Psoas muscle (tissue), 8 donors: ENCODE results near the gene CDC16. TPM values are rescaled to one million over a fixed set of nuclear protein-coding genes. Genes with fewer than 3 reads are reported as not detected.
A peak's percentile ranks its signal among the peaks of the same experiment; 100 is the strongest.
"Not testable (repeated sequence)": the region's sequence is repeated elsewhere in the genome, so short reads cannot be mapped to it uniquely, and the experiment has no call there.

Experiments used
- ATAC-seq, 4 donors: fragments of 200-7000 bp; cut with Tn5 transposase; one replicate each; pipeline ENCODE4 v1.9.1; 2020; ENCODE audit warnings: moderate library complexity in 3 of 4, mild to moderate bottlenecking in 2 of 4
- DNase-seq, 2 donors: peaks; one replicate each; pipeline ENCODE4 v3.0.0-alpha.2; 2020
- H3K27ac ChIP-seq: fragments of 200-600 bp; one replicate; pipeline ENCODE4 v1.8.0; 2022
- H3K27me3 ChIP-seq, 3 donors: fragments of 200-600 bp in 1 of 3; one replicate each; pipeline versions ENCODE4 v1.6.1 to v1.8.0; 2013 to 2022; ENCODE audit warnings: low read length in 2 of 3, mild to moderate bottlenecking in 2 of 3, moderate library complexity in 1 of 3; ENCODE audit not compliant: insufficient read depth in 3 of 3
- H3K36me3 ChIP-seq, 2 donors: fragments of 200-600 bp in 1 of 2; one replicate each; pipeline versions ENCODE4 v1.6.1 to v1.8.0; 2013 to 2022; ENCODE audit warnings: low read depth in 1 of 2, mild to moderate bottlenecking in 1 of 2, moderate library complexity in 1 of 2; ENCODE audit not compliant: insufficient read depth in 1 of 2
- H3K4me1 ChIP-seq: fragments of 200-600 bp; one replicate; pipeline ENCODE4 v1.8.0; 2022
- H3K4me3 ChIP-seq: fragments of 200-600 bp; one replicate; pipeline ENCODE4 v1.8.0; 2022; ENCODE audit warnings: mild to moderate bottlenecking
- H3K9me3 ChIP-seq: fragments of 200-600 bp; one replicate; pipeline ENCODE4 v1.8.0; 2022
- CTCF ChIP-seq: fragments of 200-600 bp; IDR thresholded peaks from one replicate; pipeline ENCODE4 v1.8.0; 2022; ENCODE audit warnings: antibody characterized with exemption
- WGBS, 3 donors: extraction: QIAGEN DNeasy Blood & Tissue Kit; methylation state at CpG; one replicate each; pipeline versions ENCODE4 v1.1.6 to v1.1.7; 2013; 5-methylcytosine and 5-hydroxymethylcytosine counted together
- intact Hi-C, 2 donors: fragments of 100-400 bp; cut with DNase I; formaldehyde crosslinking; loops; one replicate each; pipeline versions ENCODE4 v1.11.0 to v1.14.2; 2022
- polyA plus RNA-seq, 3 donors: library from polyadenylated mRNA; stranded (reverse); fragments of 200-250 nt; gene quantifications; one replicate each; pipeline ENCODE4 v1.2.3, GENCODE V29; 2013
- total RNA-seq, 4 donors: library from RNA; stranded (reverse); fragmentation: NEBNext Ultra II Directional in 2 of 4; extraction: Animal tissue kit (Norgen Biotek cat#: 25700) in 2 of 4; gene quantifications; one replicate each; pipeline versions ENCODE4 v1.2.1 to v1.2.4, GENCODE V29; 2021 to 2023
- donor health status: healthy with polysubstance abuse.
- donor health status: DM: no; HTN: no; CAD: no; lungs with moderate emphysema.
- donor health status: Bipolar disorder and iron deficiency.
- donor health status: healthy.
- donor health status: DM: yes; HTN: yes; CAD: no.
- donor health status: DM: no; HTN: no; CAD: no.
- donor health status: DM: no; HTN: no; CAD: no.
- donor health status: DM: yes; HTN: yes; CAD: no.

CDC16 gene
- total and polyA plus RNA-seq, 7 donors = 29.6 to 59.6 (median 41.7) TPM

GRCh38 chr13:114260814-114261213 lies 26.1 kb downstream of the CDC16 start:
- no peaks in the 10 kb centered on the region for H3K27me3 ChIP-seq
- H3K9me3 ChIP-seq = no peaks in the 10 kb centered on the region
- WGBS, 3 donors = 89 to 90% (median 89%) methylated on average over 3 of the region's 3 CpGs
- no peak for TF ChIP-seq CTCF
- H3K27ac ChIP-seq = no peak overlapping the region
- no peak for ATAC-seq
- DNase-seq = no peak
- intact Hi-C loops = no loop called here
- H3K36me3 ChIP-seq = peaks cover 9 to 100% of the 10 kb centered on the region in 2 donors
- no peaks in the 10 kb centered on the region for H3K4me1 ChIP-seq
- no peak overlapping the region for H3K4me3 ChIP-seq

DNA sequence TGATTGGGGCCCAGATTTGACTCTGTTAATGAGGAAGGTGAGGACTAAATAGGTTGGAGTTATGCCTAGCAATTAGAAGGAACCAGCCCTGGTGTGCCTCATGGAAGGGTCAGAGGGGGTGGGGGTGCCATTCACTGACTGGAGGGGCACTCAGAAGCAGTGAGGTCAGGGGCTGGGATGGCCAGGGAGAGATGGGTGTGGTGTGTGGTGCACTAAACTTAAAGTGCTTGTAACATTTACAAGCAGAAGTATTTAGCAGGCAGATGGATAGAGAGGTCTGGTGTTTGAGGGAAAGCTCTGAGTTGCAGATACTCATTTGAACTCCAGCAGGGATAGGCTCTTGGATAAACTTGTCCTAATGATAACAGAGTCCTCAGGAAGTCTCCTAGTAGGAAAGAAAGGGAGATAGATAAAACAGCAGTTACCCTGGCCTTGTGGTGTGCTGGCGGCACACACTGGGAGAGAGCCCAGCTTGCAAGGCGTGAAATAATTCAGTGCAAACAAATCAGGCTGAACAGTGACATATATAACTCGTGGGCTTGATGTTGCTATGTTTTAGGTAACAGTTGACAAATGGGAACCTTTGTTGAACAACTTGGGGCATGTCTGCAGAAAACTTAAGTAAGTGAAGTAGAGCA lies 26.8 kb downstream of the CDC16 start:
- no peak overlapping the region for H3K4me3 ChIP-seq
- H3K27me3 ChIP-seq = no peaks in the 10 kb centered on the region
- peaks cover 9 to 100% of the 10 kb centered on the region in 2 donors for H3K36me3 ChIP-seq
- no peaks in the 10 kb centered on the region for H3K4me1 ChIP-seq
- H3K27ac ChIP-seq = no peak overlapping the region
- H3K9me3 ChIP-seq = no peaks in the 10 kb centered on the region
- 40 to 48% (median 47%) methylated on average over 3 of the region's 3 CpGs for WGBS, 3 donors
- no peak for TF ChIP-seq CTCF
- intact Hi-C loops = no loop called here
- ATAC-seq = peak in 2 of 4 donors; percentile 66 to 68
- DNase-seq = no peak

DNA sequence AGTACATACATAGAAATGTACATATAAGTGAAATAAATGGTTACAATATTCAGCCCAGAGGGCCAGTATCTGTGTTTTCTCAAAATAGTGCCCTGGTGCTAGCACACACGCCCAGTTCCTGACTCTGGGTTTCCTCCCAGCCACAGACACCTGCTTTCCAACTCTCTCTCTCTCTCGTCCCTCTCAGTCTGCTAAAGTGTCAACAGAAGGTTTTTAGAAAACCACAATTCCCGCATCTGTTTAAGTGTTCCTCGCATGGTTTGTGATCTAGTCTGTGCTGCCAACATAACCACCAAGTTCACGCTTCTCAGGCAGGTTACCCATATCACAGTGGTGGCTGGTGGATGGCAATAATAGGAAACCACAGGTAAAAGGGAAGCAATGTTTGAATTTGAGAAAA lies 28.9 kb downstream of the CDC16 start:
- H3K4me1 ChIP-seq = no peaks in the 10 kb centered on the region
- H3K27ac ChIP-seq = no peak overlapping the region
- ATAC-seq (no peak), DNase-seq (no peak)
- peaks cover 8 to 100% of the 10 kb centered on the region in 2 donors for H3K36me3 ChIP-seq
- no peak for TF ChIP-seq CTCF
- no peaks in the 10 kb centered on the region for H3K27me3 ChIP-seq
- WGBS, 3 donors = 82 to 89% (median 83%) methylated on average over 5 of the region's 5 CpGs
- H3K4me3 ChIP-seq = no peak overlapping the region
- no peaks in the 10 kb centered on the region for H3K9me3 ChIP-seq
- intact Hi-C loops = no loop called here

DNA sequence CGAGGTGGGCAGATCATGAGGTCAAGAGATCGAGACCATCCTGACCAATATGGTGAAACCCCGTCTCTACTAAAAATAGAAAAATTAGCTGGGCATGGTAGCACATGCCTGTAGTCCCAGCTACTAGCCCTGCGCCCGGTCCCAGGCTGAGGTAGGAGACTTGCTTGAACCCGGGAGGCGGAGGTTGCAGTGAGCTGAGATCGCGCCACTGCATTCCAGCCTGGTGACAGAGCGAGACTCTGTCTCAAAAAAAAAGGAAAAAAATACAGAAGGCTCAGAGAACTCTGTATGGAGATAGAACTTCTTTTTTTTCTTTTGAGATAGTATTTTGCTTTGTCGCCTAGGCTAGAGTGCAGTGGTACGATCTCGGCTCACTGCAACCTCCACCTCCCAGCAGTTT lies 29.6 kb downstream of the CDC16 start:
- DNase-seq, H3K9me3 ChIP-seq, H3K4me1 ChIP-seq, intact Hi-C loops, H3K27me3 ChIP-seq, H3K27ac ChIP-seq, ATAC-seq, H3K4me3 ChIP-seq: not testable (repeated sequence)
- 96 to 98% (median 97%) methylated on average over 13 of the region's 13 CpGs for WGBS, 3 donors
- H3K36me3 ChIP-seq = peaks cover 11 to 100% of the 10 kb centered on the region in 2 donors

- H3K9me3 ChIP-seq = no peaks in the 10 kb centered on the region
- H3K36me3 ChIP-seq = peaks cover 12 to 100% of the 10 kb centered on the region in 2 donors
- DNase-seq = no peak
- 94 to 96% (median 95%) methylated on average over 8 of the region's 8 CpGs for WGBS, 3 donors
- ATAC-seq = no peak
- H3K27ac ChIP-seq = no peak overlapping the region
- TF ChIP-seq CTCF = no peak
- intact Hi-C loops = no loop called here
- no peaks in the 10 kb centered on the region for H3K4me1 ChIP-seq
- H3K27me3 ChIP-seq = no peaks in the 10 kb centered on the region
- H3K4me3 ChIP-seq = no peak overlapping the region
Observed at GRCh38 chr13:114264886-114265611, 30.4 kb downstream of the CDC16 start.
